Left lung (tissue), 10 donors: ENCODE results near the gene CRACDL. TPM values are rescaled to one million over a fixed set of nuclear protein-coding genes. Genes with fewer than 3 reads are reported as not detected.

Experiments used
- ATAC-seq: fragments of 200-7000 bp; cut with Tn5 transposase; one replicate; pipeline ENCODE4 v1.9.1; 2020; ENCODE audit warnings: moderate library complexity
- DNase-seq, 4 donors: peaks; one replicate each; pipeline ENCODE4 v3.0.0-alpha.2; 2013 to 2020
- H3K27ac ChIP-seq, 2 donors: fragments of 200-600 bp; sonication (generic) in 1 of 2; one replicate each; pipeline versions ENCODE4 v1.5.0 to v1.8.0; 2020 to 2021
- H3K27me3 ChIP-seq, 2 donors: fragments of 200-600 bp; sonication (generic) in 1 of 2; one replicate each; pipeline versions ENCODE4 v1.5.0 to v1.8.0; 2020 to 2021
- H3K36me3 ChIP-seq, 2 donors: fragments of 200-600 bp; sonication (generic) in 1 of 2; one replicate each; pipeline versions ENCODE4 v1.5.0 to v1.8.0; 2020 to 2021
- H3K4me1 ChIP-seq, 2 donors: fragments of 200-600 bp; one replicate each; pipeline ENCODE4 v1.8.0; 2021
- H3K4me3 ChIP-seq, 2 donors: fragments of 200-600 bp; sonication (generic) in 1 of 2; one replicate each; pipeline versions ENCODE4 v1.5.0 to v1.8.0; 2020 to 2021; ENCODE audit warnings: mild to moderate bottlenecking in 1 of 2
- H3K9me3 ChIP-seq, 2 donors: fragments of 200-600 bp; sonication (generic) in 1 of 2; one replicate each; pipeline versions ENCODE4 v1.5.0 to v1.8.0; 2020 to 2021
- intact Hi-C, 2 donors: fragments of 100-400 bp; cut with DNase I; formaldehyde crosslinking; loops; one replicate each; pipeline versions ENCODE4 v1.11.2 to v1.14.2; 2022
- polyA plus RNA-seq, 6 donors: library from polyadenylated mRNA; unstranded; fragments of 120-200 nt; gene quantifications; one replicate each; pipeline ENCODE4 v1.2.1, GENCODE V29; 2013; ENCODE audit not compliant: insufficient read length in 6 of 6
- total RNA-seq, 2 donors: library from RNA; stranded (reverse); fragmentation: NEBNext Ultra II Directional; extraction: Animal tissue kit (Norgen Biotek cat#: 25700); gene quantifications; one replicate each; pipeline ENCODE4 v1.2.1, GENCODE V29; 2021
- TF ChIP-seq, protein P1 (sequence below), 2 donors: fragments of 200-600 bp; sonication (generic) in 1 of 2; IDR thresholded peaks; one replicate each; pipeline versions ENCODE4 v1.5.0 to v1.8.0; 2021; ENCODE audit warnings: antibody characterized with exemption in 2 of 2
- donor health status: DM: no; HTN: yes; CAD: no.
- donor health status: DM: no; HTN: no; CAD: no.

CRACDL gene
- total and polyA plus RNA-seq, 8 donors = 4.0 to 15.2 (median 6.0) TPM

DNA sequence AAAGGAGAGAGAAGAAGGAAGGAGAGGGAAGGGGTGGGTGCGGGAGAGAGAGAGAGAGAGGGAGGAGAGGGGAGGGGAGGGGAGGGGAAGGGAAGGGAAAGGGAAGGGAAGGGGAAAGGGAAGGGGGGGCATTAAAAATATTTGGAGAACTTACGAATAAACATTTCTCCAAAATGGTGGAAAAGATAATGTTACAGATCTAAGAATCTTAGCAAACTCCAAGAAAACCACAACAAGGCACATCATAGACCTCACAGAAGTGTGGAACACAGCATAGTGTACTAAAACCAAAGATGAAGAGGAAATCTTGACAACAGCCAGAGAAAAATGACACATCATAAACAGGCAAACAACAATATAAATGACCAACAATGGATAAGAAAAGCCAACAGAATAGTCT is 83.1 kb downstream of the CRACDL start:
- Histone ChIP-seq H3K27ac (no peak overlapping the region), H3K27me3 (no peaks in the 10 kb centered on the region), H3K4me3 (no peak overlapping the region), H3K4me1 (no peaks in the 10 kb centered on the region), H3K36me3 (no peaks in the 10 kb centered on the region), H3K9me3 (peaks cover 0 to under 1% of the 10 kb centered on the region in 2 donors)
- DNase-seq (no peak), ATAC-seq (no peak)
- TF ChIP-seq, protein P1, sequence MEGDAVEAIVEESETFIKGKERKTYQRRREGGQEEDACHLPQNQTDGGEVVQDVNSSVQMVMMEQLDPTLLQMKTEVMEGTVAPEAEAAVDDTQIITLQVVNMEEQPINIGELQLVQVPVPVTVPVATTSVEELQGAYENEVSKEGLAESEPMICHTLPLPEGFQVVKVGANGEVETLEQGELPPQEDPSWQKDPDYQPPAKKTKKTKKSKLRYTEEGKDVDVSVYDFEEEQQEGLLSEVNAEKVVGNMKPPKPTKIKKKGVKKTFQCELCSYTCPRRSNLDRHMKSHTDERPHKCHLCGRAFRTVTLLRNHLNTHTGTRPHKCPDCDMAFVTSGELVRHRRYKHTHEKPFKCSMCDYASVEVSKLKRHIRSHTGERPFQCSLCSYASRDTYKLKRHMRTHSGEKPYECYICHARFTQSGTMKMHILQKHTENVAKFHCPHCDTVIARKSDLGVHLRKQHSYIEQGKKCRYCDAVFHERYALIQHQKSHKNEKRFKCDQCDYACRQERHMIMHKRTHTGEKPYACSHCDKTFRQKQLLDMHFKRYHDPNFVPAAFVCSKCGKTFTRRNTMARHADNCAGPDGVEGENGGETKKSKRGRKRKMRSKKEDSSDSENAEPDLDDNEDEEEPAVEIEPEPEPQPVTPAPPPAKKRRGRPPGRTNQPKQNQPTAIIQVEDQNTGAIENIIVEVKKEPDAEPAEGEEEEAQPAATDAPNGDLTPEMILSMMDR (IDR thresholded peaks at IDR 0.05) = no peak
- intact Hi-C loops = no loop called here

DNA sequence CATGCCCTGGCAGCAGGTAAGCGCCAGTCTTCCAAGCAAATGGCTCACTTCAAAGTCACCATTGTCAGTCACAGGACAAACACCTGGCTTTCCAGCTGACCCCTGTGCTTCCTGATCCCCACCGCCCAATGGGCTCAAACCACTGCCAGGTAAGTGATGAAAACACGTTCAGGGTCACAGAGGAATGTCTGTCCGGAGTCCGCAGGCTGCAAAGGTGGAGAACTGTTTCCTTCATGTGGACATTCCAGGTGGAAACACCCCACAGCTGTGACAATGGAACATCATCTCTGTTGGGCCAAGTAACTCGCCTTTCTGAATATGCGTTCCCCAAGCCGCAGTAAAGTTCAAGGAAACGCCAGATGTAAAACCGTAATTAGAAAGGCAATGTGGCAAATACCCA is 86.0 kb downstream of the CRACDL start:
- Histone ChIP-seq H3K27ac (no peak overlapping the region), H3K9me3 (no peaks in the 10 kb centered on the region), H3K36me3 (no peaks in the 10 kb centered on the region), H3K4me1 (no peaks in the 10 kb centered on the region), H3K27me3 (no peaks in the 10 kb centered on the region), H3K4me3 (no peak overlapping the region)
- no peak for DNase-seq
- TF ChIP-seq, protein P1 (IDR thresholded peaks at IDR 0.05) = no peak
- no peak for ATAC-seq
- intact Hi-C loops = no loop called here

DNA sequence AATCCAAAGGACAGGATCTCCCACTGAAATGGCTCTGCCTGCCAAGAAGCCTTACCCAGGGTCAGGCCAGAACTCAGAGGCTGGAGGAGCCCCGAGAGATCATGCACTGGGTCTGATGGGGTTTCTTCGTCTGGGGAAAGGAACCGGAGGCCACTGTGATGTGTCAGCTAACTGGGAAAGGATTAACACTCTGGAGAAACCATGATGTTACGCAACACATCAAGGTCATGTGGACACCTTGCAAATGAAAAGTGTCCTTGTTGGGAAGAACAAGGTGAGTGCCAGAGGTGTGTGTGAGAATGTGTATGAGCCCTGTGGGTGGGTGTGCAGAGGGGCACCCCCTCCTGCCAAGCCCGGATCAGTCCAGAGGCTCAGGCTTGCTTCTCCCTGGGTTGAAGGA is 86.9 kb downstream of the CRACDL start:
- H3K36me3 ChIP-seq = no peaks in the 10 kb centered on the region
- intact Hi-C loops = no loop called here
- no peak for DNase-seq
- TF ChIP-seq, protein P1 (IDR thresholded peaks at IDR 0.05) = no peak
- no peaks in the 10 kb centered on the region for H3K9me3 ChIP-seq
- no peaks in the 10 kb centered on the region for H3K27me3 ChIP-seq
- no peak overlapping the region for H3K27ac ChIP-seq
- H3K4me1 ChIP-seq = no peaks in the 10 kb centered on the region
- no peak for ATAC-seq
- H3K4me3 ChIP-seq = no peak overlapping the region

DNA sequence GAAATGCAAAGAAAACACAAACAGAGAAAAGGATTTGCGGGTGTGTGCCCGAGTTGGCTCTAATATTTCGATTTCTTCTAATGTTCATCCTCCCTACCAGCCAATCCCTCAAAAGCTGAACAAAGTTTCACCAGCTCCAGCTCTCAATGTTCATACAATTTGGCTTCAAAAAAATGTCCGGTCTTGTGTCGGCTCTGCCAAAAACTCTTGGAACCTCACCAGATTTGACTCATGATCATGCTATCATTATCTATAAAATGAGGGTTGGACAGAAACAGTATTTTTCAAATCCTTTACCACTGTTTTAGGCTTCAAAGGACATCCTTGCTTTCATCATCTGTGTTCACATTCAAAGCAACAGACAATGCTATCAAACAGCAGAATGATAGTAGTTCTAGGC is 88.2 kb downstream of the CRACDL start:
- no peak for ATAC-seq
- Histone ChIP-seq H3K4me1 (no peaks in the 10 kb centered on the region), H3K4me3 (no peak overlapping the region), H3K9me3 (no peaks in the 10 kb centered on the region), H3K27ac (no peak overlapping the region), H3K36me3 (no peaks in the 10 kb centered on the region), H3K27me3 (no peaks in the 10 kb centered on the region)
- no peak for DNase-seq
- intact Hi-C loops = no loop called here
- TF ChIP-seq, protein P1 (IDR thresholded peaks at IDR 0.05) = no peak

DNA sequence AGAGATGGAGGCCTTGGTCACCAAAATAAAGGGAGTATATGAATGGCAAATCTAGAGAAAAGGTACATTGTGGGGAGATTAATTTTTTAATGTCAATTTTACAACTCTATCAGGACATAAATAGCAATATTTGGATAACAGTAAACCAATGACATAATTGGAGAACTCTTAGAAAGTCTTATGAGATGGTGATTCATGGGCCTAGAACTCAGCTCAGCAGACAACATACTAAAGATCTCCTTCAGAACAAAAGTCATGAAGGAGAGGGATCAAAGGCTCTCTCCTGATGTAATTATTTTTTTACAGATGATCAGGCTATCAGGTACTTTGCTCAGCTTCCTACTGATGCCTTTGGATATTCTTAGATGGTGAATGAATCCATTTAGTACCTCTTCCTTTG is 90.0 kb downstream of the CRACDL start:
- Histone ChIP-seq H3K27me3 (no peaks in the 10 kb centered on the region), H3K36me3 (no peaks in the 10 kb centered on the region), H3K9me3 (no peaks in the 10 kb centered on the region), H3K4me1 (no peaks in the 10 kb centered on the region), H3K27ac (no peak overlapping the region), H3K4me3 (no peak overlapping the region)
- DNase-seq (no peak), ATAC-seq (peak; percentile 69)
- intact Hi-C loops = no loop called here
- TF ChIP-seq, protein P1 (IDR thresholded peaks at IDR 0.05) = no peak
